AG04450 (cell line): ENCODE results near the gene TRIP12. TPM values are rescaled to one million over a fixed set of nuclear protein-coding genes. Genes with fewer than 3 reads are reported as not detected.

Source experiments
- CTCF ChIA-PET: fragments of 300-600, 350-600 bp; formaldehyde crosslinking; extraction: SDS; loops from one replicate; lab custom pipeline; 2022; ENCODE audit warnings: antibody characterized with exemption, inconsistent platforms; lab: Charles Lee
- POLR2A ChIA-PET: fragments of 350-600 bp; formaldehyde crosslinking; extraction: SDS; loops from one replicate; lab custom pipeline; 2021; ENCODE audit warnings: antibody characterized with exemption, inconsistent platforms; lab: Yijun Ruan, JAX
- DNase-seq: peaks from one replicate; pipeline ENCODE4 v3.0.0-alpha.2; 2011; ENCODE audit warnings: low read depth, low spot score
- H3K27ac ChIP-seq: one replicate; pipeline ENCODE4 v1.5.1; 2012; ENCODE audit warnings: low read depth, low read length, control low read depth
- H3K27me3 ChIP-seq: one replicate; pipeline ENCODE4 v1.6.0; 2012; ENCODE audit warnings: low read length; ENCODE audit not compliant: control insufficient read depth, insufficient read depth
- H3K4me3 ChIP-seq: 2 replicates; pipeline ENCODE4 v1.5.1; 2011; ENCODE audit warnings: mild to moderate bottlenecking, low read depth, low read length, control low read depth
- H3K9me3 ChIP-seq: 2 replicates; pipeline ENCODE4 v1.5.1; 2012; ENCODE audit warnings: low read length; ENCODE audit not compliant: control insufficient read depth, insufficient read depth
- CTCF ChIP-seq: IDR thresholded peaks from 2 replicates; pipeline ENCODE4 v1.5.1; 2011; ENCODE audit warnings: low read depth, low read length, control low read depth, inconsistent platforms
- polyA plus RNA-seq: library from polyadenylated mRNA; depleted of rRNA; stranded (reverse); fragments of >200 nt; gene quantifications from 2 replicates; pipeline ENCODE4 v1.2.3, GENCODE V29; 2011

The TRIP12 gene
- polyA plus RNA-seq, 1 experiment, result 170 TPM

- TF ChIP-seq CTCF, result no peak
- Histone ChIP-seq H3K9me3 (no peaks in the 10 kb centered on the region), H3K27me3 (no peaks in the 10 kb centered on the region), H3K4me3 (no peak overlapping the region), H3K27ac (no peak overlapping the region)
- POLR2A ChIA-PET, result no interaction called here
- CTCF ChIA-PET, result interaction anchor here (1.0 to 1.1 kb wide), 2 partner anchors 26 to 81 kb away, joined by 3 to 4 read pairs; no protein-coding TSS in a partner anchor
- DNase-seq, result no peak
Observed at GRCh38 chr2:229882583-229882982, 39.2 kb downstream of the TRIP12 start.

DNA sequence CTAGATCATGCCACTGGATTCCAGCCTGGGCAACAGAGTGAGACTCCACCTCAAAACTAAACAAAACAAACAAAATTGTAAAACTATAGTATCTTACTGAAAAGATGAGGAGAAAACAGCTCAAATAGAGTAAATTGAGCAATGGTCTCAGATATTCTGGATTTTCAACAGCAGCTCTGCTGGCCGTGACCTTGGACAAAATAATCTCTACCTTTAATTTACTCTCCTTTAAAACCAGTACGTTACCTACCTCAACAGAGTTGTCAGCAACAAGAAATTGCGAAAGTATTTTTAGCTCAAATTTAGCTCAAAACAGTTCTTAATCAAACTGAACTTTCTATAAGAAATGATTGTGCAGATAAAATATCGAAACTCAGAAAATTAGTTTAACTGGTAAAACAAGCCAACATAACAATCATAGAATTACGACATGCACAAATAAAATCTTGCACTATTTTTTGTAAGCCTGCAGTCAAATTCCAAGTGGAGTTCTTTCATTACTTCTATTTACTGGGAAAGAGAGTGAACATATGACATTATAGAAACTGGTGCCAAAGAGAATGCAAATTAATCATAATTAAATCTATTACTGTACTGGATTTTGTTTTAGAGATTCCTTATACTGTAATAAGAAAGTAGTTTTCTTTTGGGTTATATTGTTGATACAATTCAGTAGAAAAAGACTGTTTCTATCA, 40.8 kb downstream of the TRIP12 start:
- Histone ChIP-seq H3K9me3 (no peaks in the 10 kb centered on the region), H3K27me3 (no peaks in the 10 kb centered on the region), H3K27ac (no peak overlapping the region), H3K4me3 (no peak overlapping the region)
- DNase-seq, result no peak
- POLR2A ChIA-PET, result no interaction called here
- no peak for TF ChIP-seq CTCF
- CTCF ChIA-PET, result no interaction called here

- Histone ChIP-seq H3K4me3 (no peak overlapping the region), H3K9me3 (no peaks in the 10 kb centered on the region), H3K27me3 (no peaks in the 10 kb centered on the region), H3K27ac (no peak overlapping the region)
- DNase-seq, result no peak
- TF ChIP-seq CTCF, result no peak
- ChIA-PET POLR2A (no interaction called here), CTCF (interaction anchor here (1.7 kb wide), 1 partner anchor 78 kb away, joined by 4 read pairs; no protein-coding TSS in a partner anchor)
Observed at GRCh38 chr2:229879191-229879950, 42.4 kb downstream of the TRIP12 start.

GRCh38 chr2:229875549-229875948, 46.3 kb downstream of the TRIP12 start:
- no peaks in the 10 kb centered on the region for H3K27me3 ChIP-seq
- ChIA-PET POLR2A (no interaction called here), CTCF (no interaction called here)
- H3K27ac ChIP-seq, result no peak overlapping the region
- H3K4me3 ChIP-seq, result no peak overlapping the region
- no peaks in the 10 kb centered on the region for H3K9me3 ChIP-seq
- no peak for TF ChIP-seq CTCF
- no peak for DNase-seq

DNA sequence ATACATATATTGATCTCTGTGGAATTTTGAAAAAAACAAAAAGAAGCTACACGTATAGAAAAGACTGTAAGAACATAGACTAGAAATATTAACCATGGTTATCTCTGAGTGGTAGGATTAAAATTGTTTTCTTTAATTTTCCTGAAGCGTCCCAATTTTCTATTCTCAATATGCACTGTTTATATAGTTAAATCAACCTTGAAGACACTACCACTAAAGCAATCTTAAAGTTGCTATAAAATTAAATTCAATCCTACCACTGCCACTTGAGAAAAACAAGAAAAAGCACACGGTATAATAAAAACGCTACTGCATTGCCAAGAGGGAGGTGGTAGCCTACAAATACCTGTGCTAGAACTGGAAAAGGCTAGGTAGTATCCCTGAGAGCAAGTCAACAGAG, 47.2 kb downstream of the TRIP12 start:
- Histone ChIP-seq H3K27me3 (no peaks in the 10 kb centered on the region), H3K4me3 (no peak overlapping the region), H3K9me3 (no peaks in the 10 kb centered on the region), H3K27ac (no peak overlapping the region)
- ChIA-PET POLR2A (no interaction called here), CTCF (no interaction called here)
- no peak for TF ChIP-seq CTCF
- DNase-seq, result no peak
